Activated CD4-positive, alpha-beta memory T cell treated with anti-CD3 and anti-CD28 coated beads for 36 hours (primary cell): Measurements from ENCODE around the gene FKBP2. TPM values are rescaled to one million over a fixed set of nuclear protein-coding genes. Genes with fewer than 3 reads are reported as not detected.

Experiments used
- CTCF ChIA-PET: fragments of 350-600 bp; sonication (Branson Sonifier 250); formaldehyde crosslinking; loops from one replicate; lab custom pipeline; 2021; ENCODE audit warnings: antibody characterized with exemption, inconsistent platforms; lab: Charles Lee
- POLR2A ChIA-PET: fragments of 350-600 bp; sonication (Branson Sonifier 250); formaldehyde crosslinking; loops from one replicate; lab custom pipeline; 2021; ENCODE audit warnings: antibody characterized with exemption; lab: Charles Lee
- DNase-seq: peaks from one replicate; pipeline ENCODE4 v3.0.0-alpha.2; 2020
- H3K27ac Mint-ChIP-seq: one replicate; pipeline ENCODE4 v1.8.0; 2021; ENCODE audit warnings: mixed read lengths
- H3K27me3 Mint-ChIP-seq: one replicate; pipeline ENCODE4 v1.8.0; 2021; ENCODE audit warnings: mixed read lengths
- H3K36me3 Mint-ChIP-seq: one replicate; pipeline ENCODE4 v1.8.0; 2021; ENCODE audit warnings: mixed read lengths
- H3K4me1 Mint-ChIP-seq: one replicate; pipeline ENCODE4 v1.8.0; 2021; ENCODE audit warnings: low read depth, mixed read lengths
- H3K4me3 Mint-ChIP-seq: one replicate; pipeline ENCODE4 v1.8.0; 2021; ENCODE audit warnings: mild to moderate bottlenecking, mixed read lengths
- H3K9me3 Mint-ChIP-seq: one replicate; pipeline ENCODE4 v1.8.0; 2021; ENCODE audit warnings: mixed read lengths
- intact Hi-C: fragments of 100-400 bp; cut with micrococcal nuclease; formaldehyde crosslinking; loops from one replicate; pipeline ENCODE4 v1.15.1; 2023
- total RNA-seq, 2 experiments: library from RNA; stranded (reverse); gene quantifications; one replicate each; pipeline ENCODE4 v1.2.3, GENCODE V29; 2021

The FKBP2 gene
- total RNA-seq, 2 experiments from 2014 or later = 28.7 to 34.9 TPM

GRCh38 chr11:64220271-64220670 is 20.6 kb upstream of the FKBP2 start:
- Mint-ChIP-seq H3K27ac (no peak overlapping the region), H3K36me3 (peaks cover 15% of the 10 kb centered on the region), H3K4me1 (peaks cover 8% of the 10 kb centered on the region), H3K4me3 (no peak overlapping the region), H3K27me3 (no peaks in the 10 kb centered on the region), H3K9me3 (no peaks in the 10 kb centered on the region)
- POLR2A ChIA-PET = interaction anchor here (0.6 kb wide), 1 partner anchor 30 kb away, joined by 3 read pairs; no protein-coding TSS in a partner anchor
- no peak for DNase-seq
- CTCF ChIA-PET = no interaction called here
- intact Hi-C loops = no loop called here

GRCh38 chr11:64220798-64221197 is 20.1 kb upstream of the FKBP2 start:
- Mint-ChIP-seq H3K36me3 (peaks cover 14% of the 10 kb centered on the region), H3K4me1 (peaks cover 9% of the 10 kb centered on the region), H3K4me3 (no peak overlapping the region), H3K9me3 (no peaks in the 10 kb centered on the region), H3K27me3 (no peaks in the 10 kb centered on the region), H3K27ac (no peak overlapping the region)
- intact Hi-C loops = no loop called here
- ChIA-PET POLR2A (interaction anchor here (0.6 kb wide), 1 partner anchor 30 kb away, joined by 3 read pairs; no protein-coding TSS in a partner anchor), CTCF (no interaction called here)
- DNase-seq = no peak

- no peaks in the 10 kb centered on the region for H3K27me3 Mint-ChIP-seq
- ChIA-PET CTCF (interaction anchor here (5.2 kb wide), 1 partner anchor 16 kb away, joined by 38 read pairs; the partner anchor contains the start of gene FERMT3), POLR2A (interaction anchor here (0.5 to 5.4 kb wide), 4 partner anchors 14 to 41 kb away, joined by 3 to 66 read pairs (median 5); partner anchors contain the start of gene FERMT3)
- H3K36me3 Mint-ChIP-seq = peaks cover 16% of the 10 kb centered on the region
- H3K27ac Mint-ChIP-seq = no peak overlapping the region
- H3K4me3 Mint-ChIP-seq = no peak overlapping the region
- DNase-seq = no peak
- peaks cover 15% of the 10 kb centered on the region for H3K4me1 Mint-ChIP-seq
- no peaks in the 10 kb centered on the region for H3K9me3 Mint-ChIP-seq
- intact Hi-C loops = no loop called here
Measured at GRCh38 chr11:64222651-64223000, 18.3 kb upstream of the FKBP2 start.

- no peaks in the 10 kb centered on the region for H3K9me3 Mint-ChIP-seq
- ChIA-PET POLR2A (interaction anchor here (0.5 to 5.4 kb wide), 7 partner anchors 8 to 42 kb away, joined by 3 to 66 read pairs (median 4); partner anchors contain the start of gene FERMT3), CTCF (interaction anchor here (5.2 kb wide), 1 partner anchor 16 kb away, joined by 38 read pairs; the partner anchor contains the start of gene FERMT3)
- intact Hi-C loops = no loop called here
- no peak for DNase-seq
- peaks cover 18% of the 10 kb centered on the region for H3K4me1 Mint-ChIP-seq
- peaks cover 16% of the 10 kb centered on the region for H3K36me3 Mint-ChIP-seq
- no peaks in the 10 kb centered on the region for H3K27me3 Mint-ChIP-seq
- no peak overlapping the region for H3K4me3 Mint-ChIP-seq
- no peak overlapping the region for H3K27ac Mint-ChIP-seq
Measured at GRCh38 chr11:64223001-64223651, 17.8 kb upstream of the FKBP2 start.

GRCh38 chr11:64224151-64224890 is 16.6 kb upstream of the FKBP2 start:
- no peak for DNase-seq
- Mint-ChIP-seq H3K36me3 (peaks cover 8% of the 10 kb centered on the region), H3K27ac (peak overlapping the region; percentile 49), H3K9me3 (no peaks in the 10 kb centered on the region), H3K4me1 (peaks cover 21% of the 10 kb centered on the region), H3K4me3 (peak overlapping the region; percentile 88), H3K27me3 (no peaks in the 10 kb centered on the region)
- intact Hi-C loops = no loop called here
- CTCF ChIA-PET = interaction anchor here (0.6 to 5.2 kb wide), 4 partner anchors 8 to 107 kb away, joined by 3 to 38 read pairs (median 4); partner anchors contain the start of gene FERMT3
- POLR2A ChIA-PET = interaction anchor here (0.6 to 5.4 kb wide), 7 partner anchors 9 to 1452 kb away, joined by 3 to 66 read pairs (median 3); partner anchors contain the start of gene FERMT3

- H3K27me3 Mint-ChIP-seq = no peaks in the 10 kb centered on the region
- peak overlapping the region; percentile 88 for H3K4me3 Mint-ChIP-seq
- no peaks in the 10 kb centered on the region for H3K9me3 Mint-ChIP-seq
- intact Hi-C loops = no loop called here
- POLR2A ChIA-PET = interaction anchor here (0.9 to 5.4 kb wide), 7 partner anchors 10 to 92 kb away, joined by 3 to 66 read pairs (median 6); partner anchors contain the start of genes FERMT3, PRDX5 and TRMT112
- CTCF ChIA-PET = interaction anchor here (0.6 to 5.2 kb wide), 5 partner anchors 8 to 107 kb away, joined by 3 to 38 read pairs (median 3); partner anchors contain the start of genes FERMT3 and PRDX5
- peak overlapping the region; percentile 83 for H3K27ac Mint-ChIP-seq
- no peak for DNase-seq
- H3K36me3 Mint-ChIP-seq = peaks cover 7% of the 10 kb centered on the region
- peaks cover 27% of the 10 kb centered on the region for H3K4me1 Mint-ChIP-seq
Measured at GRCh38 chr11:64224891-64225607, 15.8 kb upstream of the FKBP2 start.

GRCh38 chr11:64225608-64226506 is 15.0 kb upstream of the FKBP2 start, which contains the start of the genes NUDT22 and TRPT1:
Gene NUDT22, plus strand, starts transcription at chr11:64226274. Its CDS starts 379 bp downstream, at chr11:64226653.
Gene TRPT1, minus strand, starts transcription at chr11:64226186. Its CDS starts 326 bp downstream, at chr11:64225860.
- no peaks in the 10 kb centered on the region for H3K27me3 Mint-ChIP-seq
- peak; percentile 95 for DNase-seq
- CTCF ChIA-PET = interaction anchor here (0.6 to 5.2 kb wide), 20 partner anchors 8 to 463 kb away, joined by 3 to 38 read pairs (median 3); partner anchors contain the start of genes CATSPERZ, ESRRA, FERMT3 and FKBP2
- H3K27ac Mint-ChIP-seq = peak within 1 kb of the TSS; percentile 84
- peak within 1 kb of the TSS; percentile 88 for H3K4me3 Mint-ChIP-seq
- intact Hi-C loops = loop anchor here (1.0 kb wide), 3 partner anchors 14 to 41 kb away; no protein-coding TSS in a partner anchor
- no peaks in the 10 kb centered on the region for H3K9me3 Mint-ChIP-seq
- H3K4me1 Mint-ChIP-seq = peaks cover 28% of the 10 kb centered on the region
- POLR2A ChIA-PET = interaction anchor here (0.9 to 5.4 kb wide), 13 partner anchors 10 to 92 kb away, joined by 3 to 66 read pairs (median 6); partner anchors contain the start of genes BAD, FERMT3, FKBP2 and PPP1R14B
- H3K36me3 Mint-ChIP-seq = peaks cover 5% of the 10 kb centered on the region

- peak overlapping the region; percentile 88 for H3K4me3 Mint-ChIP-seq
- ChIA-PET POLR2A (interaction anchor here (0.7 to 5.4 kb wide), 12 partner anchors 9 to 91 kb away, joined by 3 to 66 read pairs (median 6); partner anchors contain the start of genes BAD, FERMT3, FKBP2 and PPP1R14B), CTCF (interaction anchor here (0.7 to 5.2 kb wide), 17 partner anchors 7 to 462 kb away, joined by 3 to 38 read pairs (median 3); partner anchors contain the start of genes CATSPERZ, ESRRA, FERMT3 and FKBP2)
- intact Hi-C loops = loop anchor here (1.0 kb wide), 3 partner anchors 14 to 41 kb away; no protein-coding TSS in a partner anchor
- H3K27me3 Mint-ChIP-seq = no peaks in the 10 kb centered on the region
- peaks cover 31% of the 10 kb centered on the region for H3K4me1 Mint-ChIP-seq
- peaks cover 5% of the 10 kb centered on the region for H3K36me3 Mint-ChIP-seq
- peak overlapping the region; percentile 84 for H3K27ac Mint-ChIP-seq
- peak; percentile 81 for DNase-seq
- no peaks in the 10 kb centered on the region for H3K9me3 Mint-ChIP-seq
Measured at GRCh38 chr11:64226507-64227051, 14.3 kb upstream of the FKBP2 start.

- Mint-ChIP-seq H3K4me3 (peak overlapping the region; percentile 88), H3K4me1 (peaks cover 37% of the 10 kb centered on the region), H3K27me3 (no peaks in the 10 kb centered on the region), H3K9me3 (no peaks in the 10 kb centered on the region), H3K27ac (peak overlapping the region; percentile 84), H3K36me3 (peaks cover 5% of the 10 kb centered on the region)
- intact Hi-C loops = no loop called here
- ChIA-PET CTCF (interaction anchor here (1.0 to 5.2 kb wide), 5 partner anchors 21 to 76 kb away, joined by 3 to 38 read pairs (median 5); partner anchors contain the start of genes CATSPERZ, ESRRA and FERMT3), POLR2A (interaction anchor here (0.7 to 5.4 kb wide), 8 partner anchors 10 to 42 kb away, joined by 3 to 66 read pairs (median 8); partner anchors contain the start of genes FERMT3, PPP1R14B and STIP1)
- DNase-seq = no peak
Measured at GRCh38 chr11:64227405-64227956, 13.4 kb upstream of the FKBP2 start.
